ENCODE results near the gene GLIPR1L2. TPM values are rescaled to one million over a fixed set of nuclear protein-coding genes. Genes with fewer than 3 reads are reported as not detected.
"Not testable (repeated sequence)": the region's sequence is repeated elsewhere in the genome, so short reads cannot be mapped to it uniquely, and the experiment has no call there.

The GLIPR1L2 gene
- total RNA-seq, 1 donor from 2014 or later, result 0.20 TPM

GRCh38 chr12:75438059-75438754, 47.3 kb downstream of the GLIPR1L2 start:
- intact Hi-C loops (cut with micrococcal nuclease), result loop anchor here (5.0 kb wide), 1 partner anchor 46 kb away; the partner anchor contains the start of gene GLIPR1L2
- no peaks in the 10 kb centered on the region for H3K36me3 Mint-ChIP-seq (ENCODE audit: low read depth)
- no peak for TF ChIP-seq CTCF (IDR thresholded peaks at IDR 0.05)
- H3K27me3 Mint-ChIP-seq, result peaks cover 10% of the 10 kb centered on the region
- H3K9me3 Mint-ChIP-seq, result no peaks in the 10 kb centered on the region
- peak; percentile 25 for ATAC-seq (ENCODE audit: low read depth)
- CTCF ChIA-PET, result interaction anchor here (0.7 to 4.1 kb wide), 11 partner anchors 8 to 70 kb away, joined by 3 to 40 read pairs (median 9); partner anchors contain the start of gene GLIPR1L2
- H3K27ac Mint-ChIP-seq, result no peak overlapping the region
- no peak for DNase-seq
- POLR2A ChIA-PET, result interaction anchor here (1.0 to 1.2 kb wide), 2 partner anchors 43 to 73 kb away, joined by 3 to 6 read pairs; partner anchors contain the start of genes GLIPR1 and KRR1
- peaks cover 3% of the 10 kb centered on the region for H3K4me1 Mint-ChIP-seq
- H3K4me3 Mint-ChIP-seq, result no peak overlapping the region

GRCh38 chr12:75439048-75439447, 48.2 kb downstream of the GLIPR1L2 start:
- Mint-ChIP-seq H3K36me3 (ENCODE audit: low read depth) (no peaks in the 10 kb centered on the region), H3K4me3 (no peak overlapping the region), H3K4me1 (peaks cover 3% of the 10 kb centered on the region), H3K27me3 (peaks cover 13% of the 10 kb centered on the region), H3K27ac (no peak overlapping the region), H3K9me3 (no peaks in the 10 kb centered on the region)
- no peak for DNase-seq
- no peak for TF ChIP-seq CTCF (IDR thresholded peaks at IDR 0.05)
- ChIA-PET POLR2A (no interaction called here), CTCF (interaction anchor here (1.5 to 4.1 kb wide), 5 partner anchors 41 to 69 kb away, joined by 5 to 40 read pairs (median 16); partner anchors contain the start of gene GLIPR1L2)
- intact Hi-C loops (cut with micrococcal nuclease), result loop anchor here (5.0 kb wide), 1 partner anchor 47 kb away; the partner anchor contains the start of gene GLIPR1L2
- ATAC-seq (ENCODE audit: low read depth), result no peak

GRCh38 chr12:75439930-75440329, 49.0 kb downstream of the GLIPR1L2 start:
- POLR2A ChIA-PET, result no interaction called here
- CTCF ChIA-PET, result interaction anchor here (0.9 kb wide), 1 partner anchor 65 kb away, joined by 3 read pairs; no protein-coding TSS in a partner anchor
- Mint-ChIP-seq H3K4me3 (no peak overlapping the region), H3K27me3 (peaks cover 13% of the 10 kb centered on the region), H3K4me1 (peaks cover 3% of the 10 kb centered on the region), H3K9me3 (no peaks in the 10 kb centered on the region), H3K36me3 (ENCODE audit: low read depth) (no peaks in the 10 kb centered on the region), H3K27ac (no peak overlapping the region)
- no peak for DNase-seq
- TF ChIP-seq CTCF (IDR thresholded peaks at IDR 0.05), result no peak
- intact Hi-C loops (cut with micrococcal nuclease), result loop anchor here (5.0 kb wide), 1 partner anchor 48 kb away; the partner anchor contains the start of gene GLIPR1L2
- no peak for ATAC-seq (ENCODE audit: low read depth)

- POLR2A ChIA-PET, result interaction anchor here (0.6 kb wide), 1 partner anchor 38 kb away, joined by 3 read pairs; no protein-coding TSS in a partner anchor
- intact Hi-C loops (cut with micrococcal nuclease); H3K27ac Mint-ChIP-seq; ATAC-seq (ENCODE audit: low read depth); H3K4me3 Mint-ChIP-seq; H3K36me3 Mint-ChIP-seq (ENCODE audit: low read depth); H3K9me3 Mint-ChIP-seq; H3K4me1 Mint-ChIP-seq; DNase-seq; CTCF ChIA-PET: not testable (repeated sequence)
- peaks cover 12% of the 10 kb centered on the region for H3K27me3 Mint-ChIP-seq
These were observed 51.0 kb downstream of the GLIPR1L2 start for GRCh38 chr12:75441687-75442449.

- CTCF ChIA-PET; H3K36me3 Mint-ChIP-seq (ENCODE audit: low read depth); H3K4me1 Mint-ChIP-seq; H3K4me3 Mint-ChIP-seq; intact Hi-C loops (cut with micrococcal nuclease); DNase-seq; ATAC-seq (ENCODE audit: low read depth); H3K9me3 Mint-ChIP-seq; H3K27ac Mint-ChIP-seq: not testable (repeated sequence)
- peaks cover 12% of the 10 kb centered on the region for H3K27me3 Mint-ChIP-seq
- POLR2A ChIA-PET, result interaction anchor here (0.6 kb wide), 1 partner anchor 38 kb away, joined by 3 read pairs; no protein-coding TSS in a partner anchor
These were observed 51.6 kb downstream of the GLIPR1L2 start for GRCh38 chr12:75442454-75442853.
